H9 (cell line): ENCODE data around the gene RAB3C. TPM values are rescaled to one million over a fixed set of nuclear protein-coding genes. Genes with fewer than 3 reads are reported as not detected.

Source experiments
- DNase-seq: peaks from one replicate; pipeline ENCODE4 v3.0.0-alpha.2; 2017
- H2AFZ ChIP-seq: one replicate; pipeline ENCODE4 v1.6.1; 2013; ENCODE audit warnings: mild to moderate bottlenecking, low read length, control low read depth, moderate library complexity
- H2AK5ac ChIP-seq: 2 replicates; pipeline ENCODE4 v1.6.1; 2013; ENCODE audit warnings: low read length, control low read depth, mixed read lengths; ENCODE audit not compliant: insufficient read length
- H2BK120ac ChIP-seq: one replicate; pipeline ENCODE4 v1.6.1; 2013; ENCODE audit warnings: low read depth, mild to moderate bottlenecking, low read length, control low read depth, inconsistent platforms; ENCODE audit not compliant: poor library complexity, severe bottlenecking
- H2BK12ac ChIP-seq: 2 replicates; pipeline ENCODE4 v1.6.1; 2013; ENCODE audit warnings: low read length, control low read depth, mixed read lengths, low read depth; ENCODE audit not compliant: insufficient read length
- H2BK15ac ChIP-seq: 2 replicates; pipeline ENCODE4 v1.6.1; 2013; ENCODE audit warnings: low read depth, low read length, control low read depth
- H2BK20ac ChIP-seq: one replicate; pipeline ENCODE4 v1.6.1; 2013; ENCODE audit warnings: low read depth, mild to moderate bottlenecking, low read length, control low read depth, inconsistent platforms; ENCODE audit not compliant: poor library complexity, severe bottlenecking
- H2BK5ac ChIP-seq: 2 replicates; pipeline ENCODE4 v1.6.1; 2013; ENCODE audit warnings: low read length, control low read depth, mixed read lengths; ENCODE audit not compliant: insufficient read length
- H3K14ac ChIP-seq: 2 replicates; pipeline ENCODE4 v1.6.1; 2013; ENCODE audit warnings: low read length, control low read depth; ENCODE audit not compliant: insufficient read depth
- H3K18ac ChIP-seq: 2 replicates; pipeline ENCODE4 v1.6.1; 2013; ENCODE audit warnings: low read depth, mild to moderate bottlenecking, mixed read lengths, low read length, control low read depth; ENCODE audit not compliant: insufficient read length
- H3K23ac ChIP-seq: 2 replicates; pipeline ENCODE4 v1.6.1; 2013; ENCODE audit warnings: low read length, control low read depth, mixed read lengths, low read depth; ENCODE audit not compliant: insufficient read length
- H3K23me2 ChIP-seq: 2 replicates; pipeline ENCODE4 v1.6.1; 2013; ENCODE audit warnings: low read depth, mild to moderate bottlenecking, mixed read lengths, low read length, control low read depth; ENCODE audit not compliant: insufficient read length, poor library complexity, severe bottlenecking
- H3K27ac ChIP-seq: 2 replicates; pipeline ENCODE4 v1.5.1; 2013; ENCODE audit warnings: low read length, control low read depth, mixed read lengths, low read depth; ENCODE audit not compliant: insufficient read length
- H3K27me3 ChIP-seq: 2 replicates; pipeline ENCODE4 v1.6.1; 2013; ENCODE audit warnings: low read length, control low read depth, inconsistent platforms; ENCODE audit not compliant: insufficient read depth
- H3K4ac ChIP-seq: 2 replicates; pipeline ENCODE4 v1.6.1; 2013; ENCODE audit warnings: low read depth, mild to moderate bottlenecking, control low read depth, inconsistent platforms, low read length, moderate library complexity
- H3K4me1 ChIP-seq: 2 replicates; pipeline ENCODE4 v1.6.1; 2013; ENCODE audit warnings: low read length, control low read depth, inconsistent platforms; ENCODE audit not compliant: insufficient read depth
- H3K4me2 ChIP-seq: 2 replicates; pipeline ENCODE4 v1.6.1; 2013; ENCODE audit warnings: low read length, control low read depth, mixed read lengths; ENCODE audit not compliant: insufficient read length, insufficient read depth
- H3K56ac ChIP-seq: 2 replicates; pipeline ENCODE4 v1.6.1; 2013; ENCODE audit warnings: low read depth, mild to moderate bottlenecking, mixed read lengths, low read length, control low read depth; ENCODE audit not compliant: insufficient read length
- H3K79me1 ChIP-seq: 2 replicates; pipeline ENCODE4 v1.6.1; 2013; ENCODE audit warnings: low read depth, mild to moderate bottlenecking, moderate library complexity, low read length, control low read depth, inconsistent platforms; ENCODE audit not compliant: insufficient read depth, poor library complexity, severe bottlenecking
- H3K79me2 ChIP-seq: 2 replicates; pipeline ENCODE4 v1.6.1; 2013; ENCODE audit warnings: low read length, control low read depth, inconsistent platforms; ENCODE audit not compliant: insufficient read depth
- H3K9ac ChIP-seq: 2 replicates; pipeline ENCODE4 v1.6.1; 2013; ENCODE audit warnings: low read length, control low read depth, mixed read lengths; ENCODE audit not compliant: insufficient read length; ENCODE audit errors: extremely low read depth
- H3K9me3 ChIP-seq: one replicate; pipeline ENCODE4 v1.6.1; 2013; ENCODE audit warnings: low read depth, low read length, inconsistent platforms; ENCODE audit not compliant: control insufficient read depth
- H3T11ph ChIP-seq: one replicate; pipeline ENCODE4 v1.6.1; 2013; ENCODE audit warnings: mild to moderate bottlenecking, low read length, control low read depth, inconsistent platforms
- H4K20me1 ChIP-seq: one replicate; pipeline ENCODE4 v1.6.1; 2013; ENCODE audit not compliant: control insufficient read depth, insufficient read length, insufficient read depth
- H4K5ac ChIP-seq: 2 replicates; pipeline ENCODE4 v1.6.1; 2013; ENCODE audit warnings: low read depth, mild to moderate bottlenecking, mixed read lengths, low read length, control low read depth; ENCODE audit not compliant: insufficient read length
- H4K8ac ChIP-seq: replicated peaks from 2 replicates; pipeline ENCODE4 v1.6.1; 2013; ENCODE audit warnings: low read length, control low read depth, mixed read lengths, low read depth; ENCODE audit not compliant: insufficient read length
- H4K91ac ChIP-seq: 2 replicates; pipeline ENCODE4 v1.6.1; 2013; ENCODE audit warnings: low read depth, mild to moderate bottlenecking, moderate library complexity, mixed read lengths, low read length, control low read depth; ENCODE audit not compliant: insufficient read length
- H3K27ac Mint-ChIP-seq, 3 experiments: 2 replicates in 2 of 3; 3 replicates in 1 of 3; pipeline ENCODE4 v1.8.0; 2020 to 2021; ENCODE audit warnings: mixed read lengths in 3 of 3, mild to moderate bottlenecking in 1 of 3, moderate library complexity in 1 of 3
- H3K27me3 Mint-ChIP-seq: 2 replicates; pipeline ENCODE4 v1.8.0; 2021; ENCODE audit warnings: low read depth, mild to moderate bottlenecking, moderate library complexity, mixed read lengths
- H3K36me3 Mint-ChIP-seq, 3 experiments: 2 replicates in 2 of 3; 3 replicates in 1 of 3; pipeline ENCODE4 v1.8.0; 2020 to 2021; ENCODE audit warnings: low read depth in 3 of 3, mixed read lengths in 3 of 3; ENCODE audit not compliant: insufficient read depth in 1 of 3
- H3K4me1 Mint-ChIP-seq, 2 experiments: 2 replicates each; pipeline ENCODE4 v1.8.0; 2020; ENCODE audit warnings: mixed read lengths in 2 of 2
- H3K4me3 Mint-ChIP-seq, 2 experiments: 2 replicates in 1 of 2; 3 replicates in 1 of 2; pipeline ENCODE4 v1.8.0; 2020 to 2021; ENCODE audit warnings: mild to moderate bottlenecking in 2 of 2, mixed read lengths in 2 of 2, moderate library complexity in 1 of 2
- H3K9me3 Mint-ChIP-seq, 2 experiments: 2 replicates in 1 of 2; 3 replicates in 1 of 2; pipeline ENCODE4 v1.8.0; 2020; ENCODE audit warnings: mild to moderate bottlenecking in 2 of 2, mixed read lengths in 2 of 2, moderate library complexity in 1 of 2
- WGBS: extraction: QIAGEN DNeasy Blood & Tissue Kit; methylation state at CpG from one replicate; pipeline ENCODE4 v1.1.7; 2013; ENCODE audit warnings: missing lambda C conversion rate, low lambda C conversion rate, mixed read lengths; ENCODE audit not compliant: insufficient read length; ENCODE audit errors: extremely low coverage; 5-methylcytosine and 5-hydroxymethylcytosine counted together
- total RNA-seq: library from RNA; stranded (reverse); gene quantifications from 2 replicates; pipeline ENCODE4 v1.2.1, GENCODE V29; 2021
- TF ChIP-seq, protein P1 (sequence below): fragments of 200-600 bp; sonication (generic); conservative IDR thresholded peaks from 3 replicates; pipeline ENCODE4 v1.8.0; 2021; ENCODE audit warnings: antibody characterized with exemption, mild to moderate bottlenecking

RAB3C gene
- total RNA-seq, 1 experiment from 2014 or later = 16.3 TPM

GRCh38 chr5:58755397-58755796 lies 172.5 kb downstream of the RAB3C start:
- no peaks in the 10 kb centered on the region for H3K79me1 ChIP-seq
- H2BK5ac ChIP-seq = no peak overlapping the region
- H3T11ph ChIP-seq = no peak overlapping the region
- H2AFZ ChIP-seq = no peak overlapping the region
- no peak for DNase-seq
- H3K27me3 Mint-ChIP-seq = no peaks in the 10 kb centered on the region
- no peak overlapping the region for H2AK5ac ChIP-seq
- H3K56ac ChIP-seq = no peak overlapping the region
- H3K4me1 Mint-ChIP-seq = no peaks in the 10 kb centered on the region
- no peak overlapping the region for H2BK20ac ChIP-seq
- H3K23ac ChIP-seq = no peak overlapping the region
- H3K36me3 Mint-ChIP-seq = no peaks in the 10 kb centered on the region
- no peaks in the 10 kb centered on the region for H3K9me3 Mint-ChIP-seq
- TF ChIP-seq, protein P1, sequence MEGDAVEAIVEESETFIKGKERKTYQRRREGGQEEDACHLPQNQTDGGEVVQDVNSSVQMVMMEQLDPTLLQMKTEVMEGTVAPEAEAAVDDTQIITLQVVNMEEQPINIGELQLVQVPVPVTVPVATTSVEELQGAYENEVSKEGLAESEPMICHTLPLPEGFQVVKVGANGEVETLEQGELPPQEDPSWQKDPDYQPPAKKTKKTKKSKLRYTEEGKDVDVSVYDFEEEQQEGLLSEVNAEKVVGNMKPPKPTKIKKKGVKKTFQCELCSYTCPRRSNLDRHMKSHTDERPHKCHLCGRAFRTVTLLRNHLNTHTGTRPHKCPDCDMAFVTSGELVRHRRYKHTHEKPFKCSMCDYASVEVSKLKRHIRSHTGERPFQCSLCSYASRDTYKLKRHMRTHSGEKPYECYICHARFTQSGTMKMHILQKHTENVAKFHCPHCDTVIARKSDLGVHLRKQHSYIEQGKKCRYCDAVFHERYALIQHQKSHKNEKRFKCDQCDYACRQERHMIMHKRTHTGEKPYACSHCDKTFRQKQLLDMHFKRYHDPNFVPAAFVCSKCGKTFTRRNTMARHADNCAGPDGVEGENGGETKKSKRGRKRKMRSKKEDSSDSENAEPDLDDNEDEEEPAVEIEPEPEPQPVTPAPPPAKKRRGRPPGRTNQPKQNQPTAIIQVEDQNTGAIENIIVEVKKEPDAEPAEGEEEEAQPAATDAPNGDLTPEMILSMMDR = no peak
- H3K4me3 Mint-ChIP-seq = no peak overlapping the region
- H3K18ac ChIP-seq = no peak overlapping the region
- H3K23me2 ChIP-seq = no peaks in the 10 kb centered on the region
- H4K20me1 ChIP-seq = no peaks in the 10 kb centered on the region
- no peaks in the 10 kb centered on the region; the same call in 1 of the 2 replicates for H3K4me1 ChIP-seq
- no peaks in the 10 kb centered on the region for H3K79me2 ChIP-seq
- no peak overlapping the region for H4K5ac ChIP-seq
- H4K8ac ChIP-seq = no peak overlapping the region
- no peak overlapping the region for H3K27ac ChIP-seq
- H3K27me3 ChIP-seq = no peaks in the 10 kb centered on the region
- no peak overlapping the region for H2BK15ac ChIP-seq
- H3K27ac Mint-ChIP-seq = peak overlapping the region in 1 of 3 experiments; percentile 45; a peak in 1 of 7 replicates
- no peak overlapping the region for H3K14ac ChIP-seq
- H2BK12ac ChIP-seq = no peak overlapping the region
- no peak overlapping the region for H3K4ac ChIP-seq
- no CpG with 5 or more reads among the region's 3 CpGs for WGBS
- no peak overlapping the region for H3K9ac ChIP-seq
- no peak overlapping the region for H3K4me2 ChIP-seq
- no peaks in the 10 kb centered on the region for H3K9me3 ChIP-seq
- H2BK120ac ChIP-seq = no peak overlapping the region
- H4K91ac ChIP-seq = no peak overlapping the region
